GM10847 (cell line): Measurements from ENCODE around the gene PPP1CA.

Experiments
- POLR2A ChIP-seq: IDR thresholded peaks from 2 replicates; pipeline ENCODE4 v1.6.1; 2011; ENCODE audit not compliant: insufficient read length; ENCODE audit errors: extremely low read depth

Gene PPP1CA

DNA sequence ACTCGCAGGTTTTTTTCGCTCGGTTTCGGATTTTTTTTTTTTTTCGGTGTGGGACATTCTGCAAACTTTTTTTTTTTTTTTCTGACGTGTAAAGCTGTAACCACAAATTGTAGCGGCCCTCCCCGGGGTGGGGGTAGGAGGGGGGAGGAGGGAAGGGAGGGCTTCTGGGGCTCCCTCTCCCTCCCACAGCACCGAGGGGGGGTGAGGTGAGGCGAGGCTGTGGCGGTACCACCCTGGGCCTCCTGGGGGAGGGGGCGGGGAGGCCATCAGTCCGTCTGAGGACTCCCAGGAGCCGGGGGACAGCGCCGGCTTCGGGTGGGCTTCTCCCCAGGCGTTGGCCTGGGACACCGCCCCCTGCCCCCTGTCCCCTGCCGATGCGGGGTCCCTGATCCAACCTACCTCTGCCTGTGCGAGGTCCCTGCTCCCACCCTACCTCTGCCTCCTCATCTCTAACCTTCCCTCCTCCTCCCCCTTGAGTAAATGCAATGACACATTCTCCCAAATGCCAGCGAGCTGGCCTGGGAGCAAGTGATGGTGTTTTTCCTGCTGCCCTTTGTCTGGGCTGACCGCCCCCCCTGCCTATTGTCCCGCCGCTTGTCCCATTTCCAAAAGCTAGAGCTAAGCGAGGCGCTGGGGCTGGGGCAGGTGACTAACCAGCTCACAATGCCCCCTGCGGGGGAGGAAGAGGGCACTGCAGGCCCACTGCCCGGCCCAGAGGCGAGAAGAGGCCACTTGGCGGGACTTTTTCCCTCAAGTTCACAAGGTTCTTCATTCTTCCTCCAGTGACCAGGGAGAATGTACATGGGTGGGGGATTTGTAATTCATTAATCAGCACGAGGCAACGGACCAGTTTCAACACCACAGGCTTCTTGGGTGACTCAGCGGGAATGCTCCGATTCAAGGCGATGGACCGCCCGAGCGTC, 27.7 kb downstream of the PPP1CA start:
- no peak for TF ChIP-seq POLR2A

DNA sequence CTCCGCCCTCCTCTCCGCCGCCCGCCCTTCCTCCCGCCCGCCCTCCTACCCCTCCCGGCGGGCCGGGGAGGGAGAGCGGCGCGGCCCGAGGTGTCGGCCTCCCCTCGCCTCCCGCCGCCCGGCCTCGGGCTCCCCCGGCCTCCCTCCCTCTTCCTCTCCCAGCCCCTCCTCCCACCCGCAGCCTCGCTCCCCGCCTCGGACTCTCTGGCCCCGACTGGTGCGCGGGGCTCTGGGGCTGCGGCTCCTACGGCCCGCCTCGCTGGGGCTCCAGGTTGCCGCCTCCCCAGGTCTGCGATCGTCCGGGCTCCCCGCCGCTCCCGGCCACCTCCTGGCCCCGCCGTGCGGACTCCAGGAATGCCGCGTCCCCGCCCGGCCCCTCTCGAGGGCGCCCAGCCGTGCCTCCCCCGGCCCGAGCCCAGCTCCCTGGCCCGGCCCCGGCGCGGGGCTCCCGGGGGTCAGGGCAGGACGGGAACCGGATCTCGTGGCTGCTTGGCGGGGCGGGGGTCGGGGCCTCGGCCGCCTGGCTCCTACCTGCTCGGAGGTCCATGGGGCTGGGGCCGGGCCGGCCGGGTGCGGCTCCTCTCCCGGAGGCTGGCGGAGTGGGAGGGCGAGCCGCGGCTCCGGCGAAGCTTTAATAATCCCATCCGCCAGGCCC, 28.5 kb downstream of the PPP1CA start, which contains the start of gene CLCF1:
TSS of gene CLCF1 (minus strand) at position 606 of the 655 bp plus-strand sequence. CDS start at position 547, 59 bp downstream.
- TF ChIP-seq POLR2A, result no peak

DNA sequence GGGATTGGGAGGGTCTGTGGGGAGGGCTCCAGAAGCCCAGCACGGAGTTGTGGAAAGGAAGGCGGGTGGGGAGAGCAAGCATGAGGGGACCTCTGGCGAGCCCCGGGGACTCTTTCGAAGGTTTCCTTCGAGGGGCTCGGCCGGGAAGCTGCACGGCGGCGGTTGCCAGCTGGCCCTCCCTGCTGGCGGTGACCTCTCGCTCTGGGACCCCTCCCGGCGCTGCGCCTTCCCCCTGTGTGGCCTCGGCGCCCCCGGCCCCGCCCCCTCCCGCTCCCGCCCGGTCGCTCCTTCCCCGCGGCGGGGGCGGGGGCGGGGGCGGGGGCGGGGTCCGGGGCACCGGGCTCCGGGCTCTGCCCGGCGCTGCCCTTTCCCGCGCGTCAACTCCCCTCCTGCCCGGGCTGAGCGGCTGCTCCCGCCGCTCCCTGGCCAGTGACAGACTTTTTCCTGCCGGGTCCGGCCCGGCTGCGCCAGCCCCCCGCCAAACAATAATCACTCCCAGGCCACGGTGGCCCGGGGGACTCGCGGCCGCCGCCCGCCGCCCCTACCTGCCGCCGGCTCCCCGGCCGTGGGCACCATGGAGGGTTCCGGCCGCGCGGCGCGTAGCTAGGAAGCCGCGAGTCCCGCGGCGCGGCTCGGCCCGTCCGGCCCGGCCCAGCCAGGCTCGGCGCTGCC, 29.2 kb downstream of the PPP1CA start:
- no peak for TF ChIP-seq POLR2A

DNA sequence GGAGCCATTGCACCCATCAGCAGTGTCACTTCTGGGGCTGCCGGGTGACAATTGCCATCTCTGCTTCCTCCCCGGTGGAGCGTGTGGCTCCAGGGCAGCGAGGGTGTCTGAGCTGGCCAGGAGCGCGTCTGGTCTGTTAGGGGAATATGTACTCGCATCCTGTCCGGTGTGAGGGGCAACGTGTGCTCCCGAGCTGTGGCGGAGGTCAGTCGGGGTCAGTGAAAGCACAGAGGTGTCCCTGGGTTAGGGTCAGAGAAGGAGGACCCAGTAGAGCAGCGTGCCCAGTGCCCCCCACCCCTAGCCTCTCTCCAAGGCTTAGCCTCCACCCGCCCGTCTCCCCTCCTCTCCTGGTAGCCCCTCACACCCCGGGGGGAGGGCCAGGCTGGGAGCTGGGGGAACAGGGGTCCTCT, 29.7 kb downstream of the PPP1CA start:
- TF ChIP-seq POLR2A, result no peak

DNA sequence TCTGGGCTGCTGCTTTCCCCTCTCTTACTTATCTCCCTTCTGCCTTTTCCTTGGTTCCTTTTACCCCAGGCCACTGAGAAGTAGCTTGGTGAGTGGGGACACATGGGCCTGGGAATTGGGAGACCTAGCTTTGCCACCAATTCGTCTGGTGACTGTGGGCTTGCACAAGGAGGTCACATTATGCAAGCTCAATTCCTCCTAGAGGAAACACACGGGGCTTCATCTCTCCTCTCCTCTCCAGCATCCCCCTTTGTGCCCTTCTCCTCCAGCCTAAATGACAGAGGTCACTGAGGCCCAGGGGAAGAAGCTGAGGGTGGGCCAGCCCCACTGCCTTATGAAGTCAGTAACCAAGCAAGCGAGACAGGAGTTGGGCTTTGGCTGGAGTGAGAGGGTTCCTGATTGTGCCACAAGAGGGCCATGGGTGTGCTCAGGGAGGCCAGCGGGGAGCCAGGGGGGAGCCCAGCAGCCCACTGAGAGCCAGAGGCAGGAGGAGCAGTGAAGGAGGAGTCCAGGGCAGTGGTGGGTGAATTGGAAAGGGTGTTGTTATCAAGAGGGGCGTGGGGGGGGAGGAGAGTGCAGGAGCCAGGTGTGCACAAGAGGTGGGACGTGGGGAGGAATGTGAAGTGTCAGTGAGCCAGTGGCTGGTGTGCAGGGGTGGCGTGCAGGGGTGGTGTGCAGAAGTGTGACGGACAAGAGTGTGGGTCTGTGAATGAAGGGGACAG, 30.3 kb downstream of the PPP1CA start:
- TF ChIP-seq POLR2A, result no peak

DNA sequence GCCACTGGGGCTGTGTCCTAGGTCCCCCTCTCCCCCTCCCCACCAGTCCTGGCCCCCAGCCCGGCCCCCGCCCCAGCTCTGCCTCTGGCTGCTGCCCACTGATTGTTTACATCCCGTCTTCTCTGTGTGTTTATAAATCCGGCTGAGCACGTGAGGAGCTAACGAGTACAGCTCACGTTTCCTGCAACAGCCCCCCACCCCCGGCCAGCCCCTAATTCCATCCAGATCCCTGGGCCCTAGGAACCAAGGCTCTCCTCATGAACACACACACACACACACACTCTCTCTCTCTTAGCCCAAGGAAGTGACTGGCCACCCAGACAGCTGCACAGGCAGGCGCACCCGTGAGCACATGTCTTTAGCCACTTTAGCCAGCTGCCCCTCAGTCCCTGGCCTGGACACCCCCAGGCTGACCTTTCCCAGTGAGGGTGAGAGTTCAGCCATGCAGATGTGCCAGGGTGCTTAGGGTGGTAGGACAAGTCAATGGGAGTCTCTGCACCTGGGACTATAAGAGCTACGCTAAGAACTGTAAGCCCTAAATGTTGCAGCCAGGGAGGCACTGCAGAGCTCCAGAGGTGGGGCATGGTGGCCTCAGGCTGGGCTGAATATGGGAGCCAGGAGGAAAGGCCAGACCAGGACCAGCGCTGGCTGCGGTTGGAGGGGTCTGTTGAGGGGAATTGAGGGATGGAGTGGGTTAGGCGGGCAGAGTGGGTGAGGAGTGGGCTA, 31.1 kb downstream of the PPP1CA start:
- TF ChIP-seq POLR2A, result no peak

DNA sequence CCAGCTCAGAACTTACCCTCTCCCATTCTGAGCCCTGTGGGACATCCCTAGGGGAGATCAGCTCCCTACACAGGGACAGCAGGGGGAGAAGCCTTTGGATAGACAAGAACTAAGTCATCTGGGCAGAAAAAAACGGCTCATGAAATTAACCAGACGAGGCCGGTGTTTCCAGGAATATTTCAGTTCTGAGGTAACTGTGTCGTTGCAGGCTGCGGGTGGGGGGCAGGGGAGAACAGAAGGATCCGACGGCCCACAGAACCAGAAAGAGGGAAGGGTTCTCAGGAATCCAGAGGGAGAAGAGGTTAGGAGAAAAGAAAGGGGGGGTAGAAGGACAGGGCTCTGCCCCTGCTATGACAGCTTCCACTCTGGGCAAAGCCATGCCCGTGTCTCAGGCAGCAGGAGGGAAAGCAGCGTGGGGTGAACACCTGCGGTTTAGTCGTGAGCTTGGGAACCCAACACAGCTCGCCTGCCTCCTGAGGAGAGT, 31.8 kb downstream of the PPP1CA start:
- TF ChIP-seq POLR2A, result no peak

DNA sequence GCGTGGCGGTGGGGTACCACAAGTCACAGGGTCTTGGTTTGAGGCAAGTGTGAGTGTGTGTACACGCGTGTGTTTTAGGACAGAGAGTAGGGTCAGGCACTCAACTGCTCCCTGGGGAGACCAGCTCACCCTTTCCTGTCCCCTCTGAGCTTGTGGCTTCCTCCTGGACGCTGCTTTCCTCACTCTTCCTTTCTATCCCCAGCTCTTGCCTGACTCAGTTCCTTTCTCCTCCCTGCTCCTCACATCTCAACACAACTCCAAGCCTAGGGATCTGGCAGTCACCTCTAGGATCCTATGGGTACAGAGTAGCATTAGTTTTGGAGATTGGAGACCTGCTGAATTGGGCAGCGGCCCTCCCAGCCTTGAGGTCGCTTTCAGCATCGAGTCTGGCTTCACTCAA, 32.4 kb downstream of the PPP1CA start:
- no peak for TF ChIP-seq POLR2A

DNA sequence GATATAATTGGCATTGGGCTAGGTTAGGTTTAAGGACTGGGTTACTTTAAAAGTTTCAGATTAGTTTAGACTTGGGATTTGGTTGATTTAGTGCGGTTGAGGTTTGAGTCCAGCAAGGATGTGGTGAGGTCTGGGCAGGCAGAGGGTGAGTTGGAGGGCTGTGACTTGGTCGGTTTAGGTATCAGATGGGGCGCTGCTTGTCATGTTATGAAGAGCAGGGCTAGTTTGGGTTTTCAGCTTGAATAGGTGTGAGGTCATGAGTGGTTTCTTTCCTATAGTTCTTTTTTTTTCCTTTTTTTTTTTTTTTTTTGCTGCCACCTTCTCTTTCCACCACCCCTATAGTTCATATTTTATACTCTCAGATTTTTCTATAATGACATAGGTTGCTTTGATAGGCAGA, 33.0 kb downstream of the PPP1CA start:
- TF ChIP-seq POLR2A, result no peak

DNA sequence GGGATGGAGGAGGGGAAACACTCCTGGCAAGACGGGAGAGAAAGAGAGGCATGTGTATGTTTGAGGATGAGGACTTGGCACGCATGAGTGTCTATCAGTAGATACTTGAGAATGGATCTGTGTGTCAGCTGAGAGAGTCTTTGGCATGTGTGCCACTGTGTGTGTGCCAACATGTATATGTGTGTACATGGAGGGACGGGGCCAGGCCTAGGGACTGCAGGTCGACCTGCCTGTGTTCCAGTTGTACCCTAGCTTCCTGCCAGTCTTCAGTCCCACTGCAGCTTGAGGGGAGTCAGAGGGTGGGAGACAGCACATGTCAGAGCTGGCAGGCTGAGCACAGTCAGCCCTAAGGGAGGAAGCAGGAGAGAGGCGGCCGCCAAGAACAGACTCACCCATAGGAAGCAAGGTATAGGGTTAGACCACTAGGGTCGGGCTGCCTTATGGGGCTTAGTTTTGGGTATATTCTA, 33.9 kb downstream of the PPP1CA start:
- no peak for TF ChIP-seq POLR2A

DNA sequence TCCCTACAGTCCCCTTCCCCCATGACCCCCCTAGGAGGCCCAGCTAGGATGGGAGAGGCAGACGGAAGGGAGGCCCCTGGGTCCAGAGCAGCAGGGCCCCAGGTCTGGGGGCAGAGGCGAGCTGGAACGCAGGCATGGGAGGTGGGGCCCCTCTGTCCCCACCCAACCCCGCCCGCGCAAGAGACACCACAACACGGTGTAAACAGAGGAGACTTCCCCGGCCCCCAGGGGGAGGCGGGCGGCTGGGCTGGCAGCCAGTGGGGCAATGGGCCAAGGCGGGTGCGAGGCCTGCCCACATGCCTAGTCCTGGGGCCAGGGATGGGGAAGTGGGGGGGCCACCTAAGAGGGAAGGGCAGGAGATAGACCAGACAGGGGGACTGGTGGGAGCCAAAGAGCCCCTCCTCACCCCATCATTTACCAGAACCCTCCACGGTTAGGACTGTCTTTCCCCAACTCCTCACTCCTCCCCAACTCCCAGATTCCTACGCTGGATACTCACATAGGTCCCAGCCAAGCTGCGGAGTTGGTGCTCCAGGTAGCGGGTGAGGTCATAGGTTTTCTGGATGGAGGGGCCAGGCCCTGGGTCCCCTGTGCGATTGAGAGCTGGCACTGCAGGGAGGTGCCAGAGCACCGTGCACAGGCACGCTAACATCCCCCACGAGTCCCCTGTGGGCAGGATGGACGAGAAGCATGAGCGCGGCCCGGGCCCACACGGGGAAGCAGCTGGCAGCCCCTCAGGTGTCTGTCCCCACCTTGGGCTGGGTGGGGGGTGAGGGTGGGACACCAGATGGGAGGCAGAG, 34.5 kb downstream of the PPP1CA start:
- no peak for TF ChIP-seq POLR2A

DNA sequence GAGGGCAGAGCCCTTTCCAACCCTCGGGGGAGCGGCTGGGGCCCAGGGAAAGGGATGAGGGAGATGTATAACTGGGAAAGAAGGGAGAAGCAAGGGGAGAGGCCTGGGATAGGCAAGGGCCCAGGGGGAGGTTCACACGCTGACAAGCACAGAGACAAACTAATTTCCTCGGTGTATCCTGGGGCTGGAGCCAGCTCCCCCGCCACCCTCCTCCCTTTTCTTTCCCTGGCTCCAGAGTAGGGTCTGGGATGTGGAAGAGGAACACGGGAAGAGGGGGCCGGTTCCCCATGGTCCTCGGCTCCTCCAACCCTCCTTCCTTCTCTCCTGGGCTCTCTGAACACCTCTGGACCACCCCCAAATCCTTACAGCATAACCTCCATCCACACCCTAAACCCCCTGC, 35.1 kb downstream of the PPP1CA start:
- TF ChIP-seq POLR2A, result no peak

DNA sequence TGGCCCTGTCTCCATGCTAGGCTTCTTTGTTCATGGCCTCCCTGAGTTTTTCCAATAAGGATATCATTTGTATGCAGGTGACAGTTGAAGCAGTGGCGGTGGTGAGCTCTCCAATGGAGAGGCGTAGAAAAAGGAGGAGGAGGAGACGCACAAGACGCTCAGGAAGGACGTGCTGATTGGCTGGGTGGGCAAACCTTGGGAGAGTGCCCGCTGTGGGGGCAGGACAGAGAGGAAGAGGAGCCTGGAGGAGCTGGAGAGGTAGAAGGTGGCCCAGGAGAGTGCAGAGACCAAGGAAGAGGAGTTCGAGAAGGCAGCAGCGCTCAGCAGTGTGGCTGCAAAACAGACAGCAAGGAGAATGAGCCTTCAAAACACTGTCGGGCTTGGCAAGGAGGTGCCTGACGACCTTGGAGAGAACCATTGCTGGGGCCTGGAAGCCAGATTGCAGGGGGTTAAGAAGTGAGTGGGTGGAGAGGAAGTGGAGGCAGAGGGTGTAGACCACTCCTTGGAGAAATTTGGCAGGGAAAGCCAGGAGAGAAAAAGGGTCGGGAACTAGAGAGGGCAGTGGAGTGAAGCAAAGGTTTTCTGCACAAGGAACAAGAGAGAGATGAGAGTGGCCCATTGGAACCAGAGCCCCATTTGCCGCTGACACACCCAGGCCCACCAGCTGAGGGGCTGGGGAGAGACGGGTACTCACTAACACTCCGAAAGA, 35.8 kb downstream of the PPP1CA start:
- TF ChIP-seq POLR2A, result no peak
